ENCODE measurements around the gene ASB9. TPM values are rescaled to one million over a fixed set of nuclear protein-coding genes. Genes with fewer than 3 reads are reported as not detected.
A peak's percentile ranks its signal among the peaks of the same experiment; 100 is the strongest.

Gene ASB9
- total RNA-seq, 4 donors from 2014 or later = 1.2 to 4.4 (median 2.8) TPM; not detected in 1

DNA sequence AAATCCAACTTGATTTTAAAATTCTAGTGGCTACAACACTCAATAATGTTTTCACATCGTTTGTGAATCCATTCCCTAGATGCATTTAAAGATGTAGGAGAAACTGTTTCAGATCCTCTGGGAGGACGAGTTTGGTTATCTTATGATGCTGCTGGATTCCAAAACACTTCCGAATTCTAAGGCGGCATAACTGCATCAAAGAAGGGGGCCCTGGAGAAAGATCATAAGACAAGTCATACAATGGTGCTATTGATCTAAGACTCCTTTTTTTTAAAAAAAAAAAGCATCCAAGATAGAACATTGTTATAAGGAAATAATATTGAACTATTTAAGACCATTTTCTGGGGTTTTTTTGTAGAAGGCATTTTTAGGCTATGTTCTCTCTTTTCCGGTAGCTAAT, 25.5 kb downstream of the ASB9 start:
- WGBS, 2 donors (ENCODE audit: low coverage in 1 of 2) = 80 to 98% methylated on average over 5 of the region's 5 CpGs
- no peaks in the 10 kb centered on the region for H3K9me3 ChIP-seq
- no peak overlapping the region for H3K4me3 ChIP-seq
- no peaks in the 10 kb centered on the region for H3K36me3 ChIP-seq
- H3K4me1 ChIP-seq = no peaks in the 10 kb centered on the region
- H3K27me3 ChIP-seq = no peaks in the 10 kb centered on the region
- H3K27ac ChIP-seq = no peak overlapping the region
- no peak for ATAC-seq
- no peak for TF ChIP-seq CTCF (IDR thresholded peaks at IDR 0.05)
- no peak for TF ChIP-seq EP300 (IDR thresholded peaks at IDR 0.05)
- TF ChIP-seq POLR2AphosphoS5 (IDR thresholded peaks at IDR 0.05) = no peak
- no peak for TF ChIP-seq POLR2A (IDR thresholded peaks at IDR 0.05)

GRCh38 chrX:15242899-15243555, 26.9 kb downstream of the ASB9 start:
- Histone ChIP-seq H3K27ac (no peak overlapping the region), H3K9me3 (no peaks in the 10 kb centered on the region), H3K4me1 (no peaks in the 10 kb centered on the region), H3K4me3 (no peak overlapping the region), H3K36me3 (no peaks in the 10 kb centered on the region), H3K27me3 (no peaks in the 10 kb centered on the region)
- WGBS, 2 donors (ENCODE audit: low coverage in 1 of 2) = 2 to 19% methylated on average over 5 of the region's 5 CpGs
- TF ChIP-seq CTCF (IDR thresholded peaks at IDR 0.05) (peak in 3 of 4 experiments; percentile 33 to 60 (median 36)), POLR2AphosphoS5 (IDR thresholded peaks at IDR 0.05) (no peak)
- ATAC-seq = no peak

DNA sequence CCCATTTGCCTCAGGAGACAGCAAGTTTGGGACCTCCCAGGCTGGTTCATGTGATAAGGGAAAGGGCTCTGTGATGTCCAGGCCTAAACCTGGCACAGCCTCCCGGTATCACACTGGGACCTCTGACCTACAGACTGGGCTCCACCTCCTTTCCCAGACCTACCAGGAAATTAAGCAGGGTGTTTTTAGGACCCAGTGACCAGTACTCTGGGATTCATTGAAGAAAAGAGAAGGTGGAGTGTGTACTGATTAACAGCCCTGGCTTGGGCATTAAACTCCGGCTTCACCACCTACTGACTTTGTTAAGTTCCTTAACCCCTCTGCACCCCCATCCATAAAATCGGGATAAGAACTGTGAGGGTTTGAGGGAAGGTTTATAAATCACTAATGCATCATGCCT, 28.6 kb downstream of the ASB9 start:
- Histone ChIP-seq H3K9me3 (no peaks in the 10 kb centered on the region), H3K4me1 (no peaks in the 10 kb centered on the region), H3K27ac (no peak overlapping the region), H3K4me3 (no peak overlapping the region), H3K27me3 (no peaks in the 10 kb centered on the region), H3K36me3 (no peaks in the 10 kb centered on the region)
- TF ChIP-seq POLR2AphosphoS5 (IDR thresholded peaks at IDR 0.05) = no peak
- no peak for TF ChIP-seq CTCF (IDR thresholded peaks at IDR 0.05)
- no peak for TF ChIP-seq POLR2A (IDR thresholded peaks at IDR 0.05)
- TF ChIP-seq EP300 (IDR thresholded peaks at IDR 0.05) = no peak
- ATAC-seq = no peak
- WGBS, 2 donors (ENCODE audit: low coverage in 1 of 2) = 52 to 72% methylated on average over 2 of the region's 3 CpGs

DNA sequence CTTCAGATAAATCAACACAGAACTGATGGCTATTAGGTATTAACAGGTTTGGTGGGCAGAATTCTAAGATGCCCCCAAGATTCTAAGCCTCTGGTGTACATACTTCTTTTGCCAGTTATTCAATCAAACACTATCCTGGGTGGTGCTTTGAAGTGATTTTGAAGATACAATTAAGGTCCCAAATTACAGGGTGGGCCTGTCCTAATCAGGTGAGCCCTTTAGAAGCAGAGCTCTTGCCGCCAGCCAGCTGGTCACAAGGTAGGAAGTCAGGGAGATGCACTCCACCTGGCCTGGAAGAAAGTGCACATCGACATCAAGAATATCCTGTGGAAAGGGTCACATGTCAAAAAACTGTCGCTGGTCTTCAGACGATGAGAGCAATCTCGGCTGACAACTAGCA, 29.5 kb downstream of the ASB9 start:
- TF ChIP-seq CTCF (IDR thresholded peaks at IDR 0.05) (no peak), POLR2AphosphoS5 (IDR thresholded peaks at IDR 0.05) (no peak), EP300 (IDR thresholded peaks at IDR 0.05) (no peak), POLR2A (IDR thresholded peaks at IDR 0.05) (no peak)
- H3K9me3 ChIP-seq = no peaks in the 10 kb centered on the region
- WGBS, 2 donors (ENCODE audit: low coverage in 1 of 2) = no CpG with 5 or more reads among the region's 5 CpGs
- no peaks in the 10 kb centered on the region for H3K4me1 ChIP-seq
- no peaks in the 10 kb centered on the region for H3K36me3 ChIP-seq
- H3K27me3 ChIP-seq = no peaks in the 10 kb centered on the region
- H3K4me3 ChIP-seq = no peak overlapping the region
- H3K27ac ChIP-seq = no peak overlapping the region
- no peak for ATAC-seq

GRCh38 chrX:15236146-15236545, 33.7 kb downstream of the ASB9 start:
- H3K36me3 ChIP-seq = no peaks in the 10 kb centered on the region
- TF ChIP-seq EP300 (IDR thresholded peaks at IDR 0.05) = no peak
- TF ChIP-seq POLR2A (IDR thresholded peaks at IDR 0.05) = no peak
- TF ChIP-seq CTCF (IDR thresholded peaks at IDR 0.05) = no peak
- TF ChIP-seq POLR2AphosphoS5 (IDR thresholded peaks at IDR 0.05) = no peak
- H3K4me3 ChIP-seq = no peak overlapping the region
- no peaks in the 10 kb centered on the region for H3K4me1 ChIP-seq
- ATAC-seq = no peak
- H3K27me3 ChIP-seq = no peaks in the 10 kb centered on the region
- H3K27ac ChIP-seq = no peak overlapping the region
- H3K9me3 ChIP-seq = no peaks in the 10 kb centered on the region
- 80 to 83% methylated on average over 1 to 2 of the region's 3 CpGs for WGBS, 2 donors (ENCODE audit: low coverage in 1 of 2)
